Gastrocnemius medialis (tissue), 4 donors: Measurements from ENCODE around the gene MED13L.

Experiments used
- CTCF ChIP-seq, 5 experiments: fragments of 450-650 bp in 3 of 5; fragments of 200-600 bp in 2 of 5; sonication (generic) in 2 of 5; IDR thresholded peaks in 4 of 5; conservative IDR thresholded peaks in 1 of 5; 1 replicate in 4 of 5; 2 replicates in 1 of 5; pipeline ENCODE4 v1.5.1; 2016 to 2019; ENCODE audit warnings: antibody characterized with exemption in 5 of 5, mild to moderate bottlenecking in 3 of 5, moderate library complexity in 3 of 5
- POLR2A ChIP-seq, 2 donors: fragments of 450-650 bp; IDR thresholded peaks; one replicate each; pipeline ENCODE4 v1.6.1; 2017; ENCODE audit warnings: antibody characterized with exemption in 2 of 2, mild to moderate bottlenecking in 2 of 2, moderate library complexity in 2 of 2

- no peak for TF ChIP-seq CTCF (IDR thresholded peaks at IDR 0.05 in 4 of 5, conservative IDR thresholded peaks at IDR 0.05 in 1 of 5)
- TF ChIP-seq POLR2A (IDR thresholded peaks at IDR 0.05), result no peak
These were observed 152.4 kb downstream of the MED13L start for GRCh38 chr12:116125084-116125483.
